ENCODE results near the gene GNAI3.

The GNAI3 gene

GRCh38 chr1:109667452-109668122 lies 119.2 kb downstream of the GNAI3 start, which contains the start of gene GSTM2:
TSS of gene GSTM2 (plus strand) at chr1:109668057. CDS start at chr1:109668116, 59 bp downstream.
- DNase-seq: peak; percentile 24 to 84 (median 63)
